Type B pancreatic cell (in vitro differentiated cells): ENCODE results near the gene MYBBP1A. TPM values are rescaled to one million over a fixed set of nuclear protein-coding genes. Genes with fewer than 3 reads are reported as not detected.

Source experiments
- DNase-seq: peaks from one replicate; pipeline ENCODE4 v3.0.0; 2021; ENCODE audit warnings: mixed read lengths; ENCODE audit not compliant: unreplicated experiment; ENCODE audit errors: extremely low spot score
- H3K27ac Mint-ChIP-seq: 2 replicates; pipeline ENCODE4 v1.8.0; 2021; ENCODE audit warnings: mild to moderate bottlenecking, mixed read lengths
- H3K27me3 Mint-ChIP-seq: 2 replicates; pipeline ENCODE4 v1.8.0; 2021; ENCODE audit warnings: mixed read lengths
- H3K36me3 Mint-ChIP-seq: 2 replicates; pipeline ENCODE4 v1.8.0; 2021; ENCODE audit warnings: mixed read lengths
- H3K4me1 Mint-ChIP-seq: one replicate; pipeline ENCODE4 v1.8.0; 2021; ENCODE audit warnings: mixed read lengths; ENCODE audit not compliant: unreplicated experiment
- H3K4me3 Mint-ChIP-seq: 2 replicates; pipeline ENCODE4 v1.8.0; 2021; ENCODE audit warnings: mild to moderate bottlenecking, mixed read lengths
- H3K9me3 Mint-ChIP-seq: 2 replicates; pipeline ENCODE4 v1.8.0; 2021; ENCODE audit warnings: mixed read lengths
- CTCF ChIP-seq: fragments of 200-600 bp; sonication (generic); conservative IDR thresholded peaks from 2 replicates; pipeline ENCODE4 v1.5.0; 2021; ENCODE audit warnings: antibody characterized with exemption, mild to moderate bottlenecking
- total RNA-seq: library from RNA; stranded (reverse); gene quantifications from 2 replicates; pipeline ENCODE4 v1.2.1, GENCODE V29; 2021; ENCODE audit warnings: low replicate concordance

The MYBBP1A gene
- total RNA-seq, 1 donor from 2014 or later: 66.0 TPM

- H3K9me3 Mint-ChIP-seq: no peaks in the 10 kb centered on the region
- no peak for TF ChIP-seq CTCF
- H3K27me3 Mint-ChIP-seq: no peaks in the 10 kb centered on the region
- DNase-seq: no peak
- H3K36me3 Mint-ChIP-seq: no peaks in the 10 kb centered on the region
- peak overlapping the region; percentile 48 for H3K27ac Mint-ChIP-seq
- H3K4me1 Mint-ChIP-seq: peaks cover 22% of the 10 kb centered on the region
- no peak overlapping the region for H3K4me3 Mint-ChIP-seq
Measured at GRCh38 chr17:4558347-4558971, 3.3 kb upstream of the MYBBP1A start.

- peaks cover 22% of the 10 kb centered on the region for H3K4me1 Mint-ChIP-seq
- peak overlapping the region; percentile 48 for H3K27ac Mint-ChIP-seq
Measured at GRCh38 chr17:4557626-4558346, 2.6 kb upstream of the MYBBP1A start.

GRCh38 chr17:4556996-4557395, 1.8 kb upstream of the MYBBP1A start:
- Mint-ChIP-seq H3K36me3 (no peaks in the 10 kb centered on the region), H3K4me1 (peaks cover 22% of the 10 kb centered on the region), H3K4me3 (peak overlapping the region; percentile 47), H3K27ac (no peak overlapping the region), H3K9me3 (no peaks in the 10 kb centered on the region), H3K27me3 (no peaks in the 10 kb centered on the region)
- no peak for DNase-seq
- TF ChIP-seq CTCF: no peak

More at GRCh38 chr17:4557626-4558346, 2.6 kb upstream of the MYBBP1A start:
- Mint-ChIP-seq H3K9me3 (no peaks in the 10 kb centered on the region), H3K4me3 (peak overlapping the region; percentile 44), H3K36me3 (no peaks in the 10 kb centered on the region), H3K27me3 (no peaks in the 10 kb centered on the region)
- no peak for DNase-seq
- TF ChIP-seq CTCF: no peak

- H3K9me3 Mint-ChIP-seq: no peaks in the 10 kb centered on the region
- H3K27ac Mint-ChIP-seq: peak overlapping the region; percentile 92
- H3K4me3 Mint-ChIP-seq: peak overlapping the region; percentile 95
- TF ChIP-seq CTCF: no peak
- no peaks in the 10 kb centered on the region for H3K27me3 Mint-ChIP-seq
- no peak for DNase-seq
- peaks cover 1% of the 10 kb centered on the region for H3K36me3 Mint-ChIP-seq
- H3K4me1 Mint-ChIP-seq: peaks cover 22% of the 10 kb centered on the region
Measured at GRCh38 chr17:4555873-4556759, 932 bp upstream of the MYBBP1A start.

GRCh38 chr17:4554441-4554996, 665 bp downstream of the MYBBP1A start:
- H3K9me3 Mint-ChIP-seq: no peaks in the 10 kb centered on the region
- H3K4me3 Mint-ChIP-seq: peak overlapping the region; percentile 95

More at GRCh38 chr17:4554441-4554996, 665 bp downstream of the MYBBP1A start:
- H3K4me1 Mint-ChIP-seq: peaks cover 22% of the 10 kb centered on the region
- no peak for TF ChIP-seq CTCF
- DNase-seq: no peak
- H3K27ac Mint-ChIP-seq: peak overlapping the region; percentile 69
- H3K36me3 Mint-ChIP-seq: peaks cover 4% of the 10 kb centered on the region
- H3K27me3 Mint-ChIP-seq: no peaks in the 10 kb centered on the region
